Hematopoietic multipotent progenitor cell treated with erythropoietin and hydrocortisone succinate and interleukin-3 and kit ligand, for 15 days (in vitro differentiated cells): ENCODE data around the gene CEMIP2.

ENCODE experiments used
- DNase-seq: peaks from one replicate; pipeline ENCODE4 v3.0.0-alpha.2; 2015; ENCODE audit warnings: low spot score

The CEMIP2 gene

DNA sequence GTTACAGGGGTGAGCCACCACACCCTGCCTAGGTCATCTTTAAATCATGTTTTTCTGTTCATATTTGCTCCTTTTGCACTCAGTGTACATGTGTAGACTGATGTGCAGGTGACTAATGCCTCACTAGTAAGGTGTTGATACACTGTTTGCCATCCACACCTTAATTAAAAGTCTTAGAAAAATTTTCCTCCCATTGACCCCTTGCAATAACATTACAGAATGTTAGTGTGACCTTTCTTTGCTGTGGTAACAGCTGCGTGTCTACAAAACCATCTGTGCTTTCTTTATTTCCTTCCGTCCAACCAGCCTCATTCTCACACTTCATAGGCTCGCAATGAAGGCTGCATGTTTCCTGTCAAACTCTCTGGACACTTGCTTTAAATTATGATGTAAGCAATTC lies 6.6 kb upstream of the CEMIP2 start:
- DNase-seq: no peak

DNA sequence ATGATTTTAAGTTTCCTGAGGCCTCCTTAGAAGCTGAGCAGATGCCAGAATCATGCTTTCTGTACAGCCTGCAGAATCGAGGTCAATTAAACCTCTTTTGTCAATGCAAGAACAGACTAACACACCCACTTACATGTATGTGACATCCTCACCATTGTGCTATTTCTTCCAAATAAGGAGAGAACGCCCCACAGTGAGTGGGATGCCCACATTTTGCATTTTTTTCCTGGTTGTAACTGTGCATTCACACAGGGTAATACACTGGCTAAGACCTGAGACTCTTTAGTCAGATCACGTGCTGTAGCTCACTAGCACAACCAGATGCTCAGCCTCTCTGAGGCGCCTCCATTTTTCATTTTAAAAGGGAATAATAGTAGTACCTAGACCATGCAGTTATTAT lies 4.4 kb upstream of the CEMIP2 start:
- no peak for DNase-seq

- DNase-seq: no peak
These were observed 1.9 kb upstream of the CEMIP2 start for GRCh38 chr9:71770170-71770569.

GRCh38 chr9:71769175-71770161 lies 1.2 kb upstream of the CEMIP2 start:
- DNase-seq: peak; percentile 53

GRCh38 chr9:71767776-71768321 lies 464 bp downstream of the CEMIP2 start:
- DNase-seq: no peak

DNA sequence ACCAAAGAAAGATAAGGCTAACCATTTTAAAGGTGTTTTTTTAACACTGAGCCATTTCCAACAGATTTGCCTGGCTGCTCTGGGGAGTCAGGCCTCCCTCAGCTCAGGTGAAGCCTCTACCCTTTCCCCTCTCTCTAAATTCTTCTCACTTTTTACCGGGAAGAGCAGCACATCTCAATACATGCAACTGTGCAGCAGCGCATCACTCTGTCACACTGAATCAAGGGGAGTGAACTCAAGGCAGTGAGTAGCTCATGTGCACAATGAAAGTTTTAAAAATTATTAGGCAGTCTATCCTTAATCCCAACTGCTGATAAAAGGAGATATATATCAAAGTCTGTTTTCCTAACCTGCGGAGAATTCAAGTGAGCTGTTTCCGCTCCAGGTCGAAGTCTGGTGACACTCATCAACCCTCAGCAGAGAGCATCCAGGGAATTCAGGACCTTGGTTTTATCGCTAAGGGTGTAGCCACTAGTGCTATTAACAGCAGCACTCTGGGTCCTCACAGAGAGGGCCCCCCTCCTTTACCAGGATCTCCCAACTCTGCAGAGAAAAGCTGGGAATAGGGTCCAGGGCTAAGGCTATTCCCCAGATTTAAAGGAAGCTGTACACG lies 1.0 kb downstream of the CEMIP2 start:
- DNase-seq: no peak

DNA sequence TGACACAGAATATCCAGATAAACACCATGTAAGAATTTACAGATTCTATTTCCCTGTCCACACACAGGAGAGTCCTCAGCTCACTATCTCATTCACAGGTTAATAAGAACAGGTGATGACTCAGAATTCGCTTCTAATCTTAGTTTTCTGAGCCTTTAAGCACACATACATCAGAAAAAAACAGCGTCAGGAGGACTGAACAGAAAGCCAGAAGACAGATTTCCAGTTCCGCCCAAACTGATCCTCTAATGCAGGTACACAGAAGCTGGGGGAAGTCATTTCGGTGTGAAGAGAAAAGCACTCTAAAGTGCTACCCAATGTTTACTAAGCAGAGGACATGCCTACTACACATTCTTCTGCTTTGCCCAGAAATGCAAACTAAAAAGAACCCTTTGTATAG lies 1.6 kb downstream of the CEMIP2 start:
- DNase-seq: no peak

- no peak for DNase-seq
These were observed 2.6 kb downstream of the CEMIP2 start for GRCh38 chr9:71765693-71766092.

DNA sequence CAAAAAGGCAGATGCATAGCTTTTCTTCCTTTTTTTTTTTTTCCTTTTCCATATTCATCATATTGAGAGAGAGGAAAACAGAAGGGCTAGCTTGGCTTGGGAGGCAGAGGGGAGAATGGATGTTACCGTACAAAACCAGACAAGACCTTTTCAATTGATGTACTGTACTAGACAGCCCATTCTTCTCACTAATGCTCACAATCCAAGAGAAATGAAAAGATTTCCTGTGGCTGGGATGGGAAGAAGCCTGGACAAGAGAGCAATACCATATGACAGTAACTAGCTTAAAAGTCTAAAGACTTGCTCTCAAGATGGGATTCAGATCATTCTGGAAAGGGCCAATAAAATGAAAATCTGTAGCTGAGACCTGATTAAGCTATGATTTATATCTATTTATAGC lies 3.4 kb downstream of the CEMIP2 start:
- DNase-seq: no peak

DNA sequence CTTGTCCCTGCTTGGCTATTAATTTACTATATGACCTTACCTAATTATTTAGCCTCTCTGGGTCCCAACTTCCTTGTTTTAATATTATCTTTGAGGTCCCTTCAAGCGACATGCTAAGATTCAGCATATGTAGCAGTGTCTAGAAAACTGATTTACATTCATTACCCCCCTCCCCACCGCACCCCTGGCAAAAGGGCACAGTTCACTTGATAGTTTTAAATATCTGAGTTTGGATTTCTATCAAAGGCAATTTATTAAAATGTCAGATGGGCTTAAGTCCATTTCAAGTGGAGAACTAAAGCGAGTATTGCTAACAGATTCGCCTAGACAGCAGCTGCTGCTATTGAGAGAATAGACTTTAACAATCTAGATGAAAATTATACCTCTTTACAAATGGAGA lies 3.9 kb downstream of the CEMIP2 start:
- no peak for DNase-seq

DNA sequence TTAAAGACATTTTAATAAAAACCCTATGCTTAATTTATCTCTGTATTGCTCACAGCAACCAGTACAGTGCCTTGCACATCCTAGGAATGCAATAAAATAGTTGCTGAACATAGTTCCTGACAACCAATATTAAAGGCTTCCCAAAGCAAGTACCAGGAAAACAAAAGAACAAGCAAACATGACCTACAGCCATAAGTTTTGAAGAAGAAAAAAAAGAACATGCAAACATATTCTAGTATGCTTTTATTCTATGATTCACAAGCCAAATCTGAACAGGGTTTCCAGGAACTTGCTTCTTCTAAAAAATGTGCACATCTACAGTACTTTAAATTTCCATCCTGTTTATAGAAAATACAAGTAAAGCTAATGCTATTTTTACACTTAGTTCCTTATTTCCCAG lies 4.5 kb downstream of the CEMIP2 start:
- no peak for DNase-seq

DNA sequence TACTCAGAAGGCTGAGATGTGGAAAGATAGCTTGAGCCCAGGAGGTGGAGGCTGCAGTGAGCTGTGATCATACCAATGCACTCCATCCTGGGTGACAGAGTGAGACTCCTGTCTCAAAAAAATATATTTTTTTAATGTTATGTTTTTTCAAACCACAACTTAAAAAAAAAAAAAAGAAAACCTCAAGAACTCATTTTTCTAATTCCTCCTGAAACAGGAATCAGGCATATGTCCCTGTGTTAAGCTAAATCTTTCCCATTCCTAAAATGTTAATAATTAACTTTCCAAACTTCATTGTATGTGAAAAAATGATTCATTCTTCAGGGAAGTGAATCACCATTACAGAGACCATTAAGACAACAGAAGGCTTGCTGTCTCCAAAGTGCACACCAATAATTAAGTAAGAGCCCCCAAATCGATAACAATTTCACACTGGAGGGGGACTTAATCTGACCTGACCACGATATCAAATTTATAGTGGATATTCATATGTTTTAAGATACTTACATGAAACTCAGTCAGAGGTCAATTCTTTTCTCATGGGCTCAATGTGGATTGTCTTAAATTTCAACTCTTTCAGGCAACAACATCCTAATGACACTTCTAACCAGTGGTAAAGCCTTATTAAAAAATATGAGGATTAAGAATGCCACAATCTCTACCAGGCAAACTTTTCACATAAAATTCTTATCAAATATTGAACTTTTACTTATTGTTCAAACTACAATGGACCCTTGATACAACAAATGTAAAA lies 5.2 kb downstream of the CEMIP2 start:
- no peak for DNase-seq

GRCh38 chr9:71761938-71762353 lies 6.4 kb downstream of the CEMIP2 start:
- DNase-seq: no peak

- DNase-seq: no peak
These were observed 7.4 kb downstream of the CEMIP2 start for GRCh38 chr9:71760901-71761300.

GRCh38 chr9:71758785-71759184 lies 9.5 kb downstream of the CEMIP2 start:
- peak; percentile 34 for DNase-seq

DNA sequence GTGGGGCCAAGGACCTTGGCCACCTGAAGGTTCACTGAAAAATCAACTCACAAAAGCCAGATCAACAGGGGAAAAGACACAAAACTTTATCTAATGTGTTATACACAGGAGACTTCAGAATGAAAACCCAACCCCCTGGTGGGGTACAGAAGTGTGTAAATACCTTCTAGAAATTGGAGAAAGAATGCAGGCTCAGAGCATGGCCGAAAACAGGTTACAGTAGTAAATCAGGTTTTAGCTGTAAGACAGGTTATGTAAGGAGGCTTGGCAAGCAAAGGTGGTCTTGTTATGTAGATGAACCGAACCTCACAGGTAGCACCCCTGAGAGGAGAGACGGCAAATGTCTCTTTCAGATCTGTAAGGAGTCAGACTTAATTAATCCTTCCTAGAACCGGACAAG lies 10.0 kb downstream of the CEMIP2 start:
- DNase-seq: no peak

- DNase-seq: no peak
These were observed 11.6 kb downstream of the CEMIP2 start for GRCh38 chr9:71756753-71757152.

DNA sequence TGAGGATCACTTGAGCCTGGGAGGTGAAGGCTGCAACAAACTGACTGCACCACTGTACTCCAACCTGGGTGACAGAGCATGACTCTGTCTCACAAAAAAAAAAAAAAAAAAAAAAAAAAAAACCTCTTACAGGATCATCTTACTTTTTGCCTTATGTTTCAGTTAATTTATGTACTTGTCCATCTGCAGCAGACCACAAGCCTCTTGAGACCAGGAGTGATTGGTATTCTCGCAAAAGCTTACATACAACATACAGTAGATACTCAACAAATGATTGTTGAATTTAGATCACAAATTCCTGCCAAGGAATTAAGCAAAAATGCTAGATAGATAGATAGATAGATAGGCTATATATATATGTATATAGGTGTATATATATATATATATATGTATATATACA lies 12.4 kb downstream of the CEMIP2 start:
- DNase-seq: no peak

GRCh38 chr9:71755230-71755629 lies 13.1 kb downstream of the CEMIP2 start:
- DNase-seq: no peak

DNA sequence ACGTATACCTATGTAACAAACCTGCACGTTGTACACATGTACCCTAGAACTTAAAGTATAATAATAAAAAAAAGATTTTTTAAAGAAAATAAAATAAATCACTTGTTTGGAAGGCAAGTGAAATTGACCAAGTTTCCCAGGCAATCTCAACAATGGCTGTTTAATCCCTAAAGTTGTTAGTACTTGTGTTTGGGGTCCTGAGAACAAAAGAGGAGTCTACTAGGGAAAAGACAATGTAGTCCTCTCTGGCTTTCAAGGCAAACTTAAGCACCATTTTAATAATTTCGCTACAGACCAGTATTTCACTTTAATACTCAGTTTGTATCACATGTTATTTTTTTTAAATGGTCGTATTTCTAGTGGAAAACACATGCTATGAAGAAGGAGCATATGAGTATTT lies 14.2 kb downstream of the CEMIP2 start:
- no peak for DNase-seq

- no peak for DNase-seq
These were observed 15.4 kb downstream of the CEMIP2 start for GRCh38 chr9:71752928-71753327.

GRCh38 chr9:71752352-71752751 lies 16.0 kb downstream of the CEMIP2 start:
- no peak for DNase-seq
